Ishikawa (cell line): ENCODE results near the gene TGM1.

Source experiments
- CEBPB ChIP-seq: IDR thresholded peaks from 2 replicates; pipeline ENCODE4 v1.6.1; 2012
- CREB1 ChIP-seq: IDR thresholded peaks from 2 replicates; pipeline ENCODE4 v1.6.1; 2012; ENCODE audit warnings: low read depth
- EGR1 ChIP-seq: IDR thresholded peaks from 2 replicates; pipeline ENCODE4 v1.6.1; 2012
- EP300 ChIP-seq: IDR thresholded peaks from 2 replicates; pipeline ENCODE4 v1.6.1; 2012; ENCODE audit warnings: borderline replicate concordance
- FOXM1 ChIP-seq: IDR thresholded peaks from 2 replicates; pipeline ENCODE4 v1.6.1; 2012; ENCODE audit warnings: low read depth, borderline replicate concordance
- NFIC ChIP-seq: IDR thresholded peaks from 2 replicates; pipeline ENCODE4 v1.6.1; 2012
- RAD21 ChIP-seq: IDR thresholded peaks from 2 replicates; pipeline ENCODE4 v1.6.1; 2012; ENCODE audit warnings: low read depth
- REST ChIP-seq: IDR thresholded peaks from 2 replicates; pipeline ENCODE4 v1.6.1; 2012; ENCODE audit warnings: low read depth, mild to moderate bottlenecking
- TAF1 ChIP-seq: IDR thresholded peaks from 2 replicates; pipeline ENCODE4 v1.6.1; 2012; ENCODE audit warnings: low read depth, mild to moderate bottlenecking
- TCF12 ChIP-seq: IDR thresholded peaks from 2 replicates; pipeline ENCODE4 v1.6.1; 2012; ENCODE audit warnings: low read depth
- TEAD4 ChIP-seq: IDR thresholded peaks from 2 replicates; pipeline ENCODE4 v1.6.1; 2012
- USF1 ChIP-seq: IDR thresholded peaks from 2 replicates; pipeline ENCODE4 v1.6.1; 2012
- YY1 ChIP-seq: IDR thresholded peaks from 2 replicates; pipeline ENCODE4 v1.6.1; 2012; ENCODE audit warnings: low read depth
- ZBTB7A ChIP-seq: IDR thresholded peaks from 2 replicates; pipeline ENCODE4 v1.6.1; 2012; ENCODE audit warnings: low read depth
- TF ChIP-seq, protein P1 (sequence below): IDR thresholded peaks from 2 replicates; pipeline ENCODE4 v1.6.1; 2012

Gene TGM1

DNA sequence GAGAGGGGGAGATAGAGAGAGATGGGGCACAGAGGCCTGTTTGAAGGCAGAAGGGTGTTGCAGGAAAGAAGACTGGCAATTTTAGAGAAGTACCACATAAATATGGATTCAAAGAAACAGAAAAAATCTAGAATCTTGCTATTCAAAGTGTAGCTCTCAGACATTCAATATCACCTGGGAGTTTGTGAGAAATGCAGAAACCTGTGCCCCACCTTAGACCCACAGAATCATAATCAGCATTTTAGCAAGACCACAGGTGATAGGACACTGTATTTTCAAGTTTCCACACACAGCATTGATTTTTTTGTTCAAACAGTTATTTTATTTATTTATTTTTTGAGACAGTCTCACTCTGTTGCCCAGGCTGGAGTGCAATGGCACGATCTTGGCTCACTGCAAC lies 34.1 kb downstream of the TGM1 start:
- TF ChIP-seq ZBTB7A (no peak), EGR1 (no peak), TAF1 (no peak), USF1 (no peak), NFIC (no peak), TCF12 (no peak), REST (no peak), YY1 (no peak), CEBPB (no peak), CREB1 (no peak), FOXM1 (no peak), RAD21 (no peak), TEAD4 (no peak), EP300 (no peak)
- TF ChIP-seq, protein P1, sequence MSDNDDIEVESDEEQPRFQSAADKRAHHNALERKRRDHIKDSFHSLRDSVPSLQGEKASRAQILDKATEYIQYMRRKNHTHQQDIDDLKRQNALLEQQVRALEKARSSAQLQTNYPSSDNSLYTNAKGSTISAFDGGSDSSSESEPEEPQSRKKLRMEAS = no peak

DNA sequence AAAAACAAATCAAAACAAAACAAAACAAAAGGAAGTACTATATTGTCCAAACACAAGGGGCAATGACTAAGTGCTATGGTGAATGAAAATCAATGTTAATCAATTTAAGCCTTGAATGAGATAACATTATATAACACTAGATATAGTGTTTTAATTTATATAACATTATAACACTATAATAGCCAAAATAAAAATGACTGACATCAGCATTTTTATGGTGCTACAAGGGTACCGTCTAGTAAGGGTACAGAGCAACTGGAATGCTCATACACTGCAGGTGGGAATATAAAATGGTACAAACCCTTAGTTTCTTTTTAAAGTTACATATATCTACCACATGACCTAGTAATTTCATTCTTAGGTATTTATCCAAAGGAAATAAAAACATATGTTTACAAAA lies 36.5 kb downstream of the TGM1 start:
- TF ChIP-seq CEBPB = no peak
- TF ChIP-seq ZBTB7A = no peak
- TF ChIP-seq RAD21 = no peak
- no peak for TF ChIP-seq EP300
- TF ChIP-seq CREB1 = no peak
- no peak for TF ChIP-seq YY1

DNA sequence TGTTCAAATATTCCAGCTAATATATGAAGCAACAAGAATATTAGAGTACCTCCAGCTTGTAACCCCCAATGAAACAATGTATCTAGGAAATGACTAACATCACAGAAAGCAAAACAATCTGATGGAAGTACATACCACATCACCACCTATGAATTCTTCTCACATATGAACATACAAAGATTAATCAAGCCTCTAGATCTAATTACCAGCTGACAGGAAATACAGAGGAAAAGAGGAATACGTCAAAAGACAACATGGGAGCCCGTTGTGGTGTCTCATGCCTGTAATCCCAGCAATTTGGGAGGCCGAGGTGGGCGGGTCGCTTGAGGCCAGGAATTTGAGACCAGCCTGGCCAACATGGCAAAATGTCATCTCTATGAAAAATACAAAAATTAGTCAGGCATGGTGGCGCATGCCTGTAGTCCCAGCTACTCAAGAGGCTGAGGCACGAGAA lies 38.3 kb downstream of the TGM1 start:
- TF ChIP-seq USF1 (no peak), EGR1 (no peak), EP300 (no peak), REST (no peak)

- no peak for TF ChIP-seq TCF12
- no peak for TF ChIP-seq NFIC
- no peak for TF ChIP-seq YY1
- TF ChIP-seq CREB1 = no peak
Observed at GRCh38 chr14:24219521-24219920, 43.5 kb downstream of the TGM1 start.

GRCh38 chr14:24219080-24219479 lies 43.9 kb downstream of the TGM1 start:
- TF ChIP-seq CREB1 (no peak), REST (no peak), YY1 (no peak), NFIC (no peak), TEAD4 (no peak), RAD21 (no peak), TAF1 (no peak), ZBTB7A (no peak), FOXM1 (no peak), EP300 (no peak), USF1 (no peak), TCF12 (no peak), EGR1 (no peak), CEBPB (no peak)
- TF ChIP-seq, protein P1 = no peak
